MCF 10A (cell line): ENCODE data around the gene SLC8A3. TPM values are rescaled to one million over a fixed set of nuclear protein-coding genes. Genes with fewer than 3 reads are reported as not detected.

Source experiments
- BruUV-seq: library from RNA; stranded (reverse); fragments of 400-500 nt; replicated peaks from 2 replicates; lab custom pipeline; 2021; lab: Mats Ljungman, UMichigan
- CTCF ChIA-PET: fragments of 300-600 bp; sonication (Branson Sonifier 250); formaldehyde crosslinking; extraction: SDS; loops from one replicate; lab custom pipeline; 2021; ENCODE audit warnings: antibody characterized with exemption, inconsistent platforms; lab: Yijun Ruan, JAX
- POLR2A ChIA-PET: fragments of 300-600, 350-650 bp; sonication (Branson Sonifier 250); formaldehyde crosslinking; extraction: SDS; loops from one replicate; lab custom pipeline; 2020; ENCODE audit warnings: antibody characterized with exemption, inconsistent platforms; lab: Yijun Ruan, JAX
- DNase-seq: peaks from one replicate; pipeline ENCODE4 v3.0.0-alpha.2; 2018; ENCODE audit not compliant: unreplicated experiment
- H3K27ac Mint-ChIP-seq: one replicate; pipeline ENCODE4 v1.8.0; 2022; ENCODE audit warnings: mild to moderate bottlenecking, low read depth, mixed read lengths; ENCODE audit not compliant: unreplicated experiment
- H3K27me3 Mint-ChIP-seq: one replicate; pipeline ENCODE4 v1.8.0; 2022; ENCODE audit warnings: mixed read lengths; ENCODE audit not compliant: insufficient read depth, unreplicated experiment
- H3K36me3 Mint-ChIP-seq: one replicate; pipeline ENCODE4 v1.8.0; 2022; ENCODE audit warnings: mild to moderate bottlenecking, moderate library complexity, mixed read lengths; ENCODE audit not compliant: insufficient read depth, unreplicated experiment
- H3K4me1 Mint-ChIP-seq: one replicate; pipeline ENCODE4 v1.8.0; 2022; ENCODE audit warnings: mixed read lengths; ENCODE audit not compliant: insufficient read depth, unreplicated experiment
- H3K4me3 Mint-ChIP-seq: one replicate; pipeline ENCODE4 v1.8.0; 2022; ENCODE audit warnings: mild to moderate bottlenecking, moderate library complexity, mixed read lengths; ENCODE audit not compliant: unreplicated experiment
- H3K9me3 Mint-ChIP-seq: one replicate; pipeline ENCODE4 v1.8.0; 2022; ENCODE audit warnings: mixed read lengths; ENCODE audit not compliant: unreplicated experiment
- CTCF ChIP-seq: fragments of 200-600 bp; IDR thresholded peaks from one replicate; pipeline ENCODE4 v1.8.0; 2022; ENCODE audit warnings: antibody characterized with exemption, mild to moderate bottlenecking; ENCODE audit not compliant: unreplicated experiment
- intact Hi-C: fragments of 100-400 bp; cut with micrococcal nuclease; formaldehyde crosslinking; loops from 2 replicates; pipeline ENCODE4 v1.14.1; 2022
- total RNA-seq: library from RNA; stranded (reverse); gene quantifications from 2 replicates; pipeline ENCODE4 v1.2.3, GENCODE V29; 2022

The SLC8A3 gene
- total RNA-seq, 1 experiment from 2014 or later = not detected

- Mint-ChIP-seq H3K36me3 (no peaks in the 10 kb centered on the region), H3K9me3 (no peaks in the 10 kb centered on the region), H3K27ac (no peak overlapping the region), H3K27me3 (peaks cover 62% of the 10 kb centered on the region), H3K4me3 (no peak overlapping the region), H3K4me1 (no peaks in the 10 kb centered on the region)
- TF ChIP-seq CTCF = no peak
- CTCF ChIA-PET = no interaction called here
- no peak for DNase-seq
- BruUV-seq = no TSS peak
- POLR2A ChIA-PET = no interaction called here
- intact Hi-C loops = no loop called here
These were observed 17.0 kb downstream of the SLC8A3 start for GRCh38 chr14:70171726-70172125.

- intact Hi-C loops = no loop called here
- Mint-ChIP-seq H3K9me3 (no peaks in the 10 kb centered on the region), H3K4me1 (no peaks in the 10 kb centered on the region), H3K27me3 (peaks cover 64% of the 10 kb centered on the region), H3K36me3 (no peaks in the 10 kb centered on the region), H3K4me3 (no peak overlapping the region), H3K27ac (no peak overlapping the region)
- BruUV-seq = no TSS peak
- no peak for DNase-seq
- CTCF ChIA-PET = interaction anchor here (0.6 kb wide), 1 partner anchor 133 kb away, joined by 3 read pairs; no protein-coding TSS in a partner anchor
- TF ChIP-seq CTCF = no peak
- POLR2A ChIA-PET = no interaction called here
These were observed 17.8 kb downstream of the SLC8A3 start for GRCh38 chr14:70170976-70171375.

GRCh38 chr14:70168406-70168805 lies 20.3 kb downstream of the SLC8A3 start:
- Mint-ChIP-seq H3K9me3 (no peaks in the 10 kb centered on the region), H3K4me3 (no peak overlapping the region), H3K27ac (no peak overlapping the region), H3K27me3 (peaks cover 71% of the 10 kb centered on the region), H3K4me1 (no peaks in the 10 kb centered on the region), H3K36me3 (no peaks in the 10 kb centered on the region)
- ChIA-PET POLR2A (interaction anchor here (0.7 kb wide), 1 partner anchor 20 kb away, joined by 3 read pairs; no protein-coding TSS in a partner anchor), CTCF (interaction anchor here (0.9 kb wide), 1 partner anchor 29 kb away, joined by 3 read pairs; no protein-coding TSS in a partner anchor)
- DNase-seq = no peak
- intact Hi-C loops = no loop called here
- TF ChIP-seq CTCF = no peak
- no TSS peak for BruUV-seq

- no peak for DNase-seq
- Mint-ChIP-seq H3K36me3 (no peaks in the 10 kb centered on the region), H3K9me3 (no peaks in the 10 kb centered on the region), H3K27ac (no peak overlapping the region), H3K27me3 (peaks cover 70% of the 10 kb centered on the region), H3K4me1 (no peaks in the 10 kb centered on the region), H3K4me3 (no peak overlapping the region)
- TF ChIP-seq CTCF = no peak
- CTCF ChIA-PET = no interaction called here
- POLR2A ChIA-PET = no interaction called here
- intact Hi-C loops = no loop called here
- no TSS peak for BruUV-seq
These were observed 22.1 kb downstream of the SLC8A3 start for GRCh38 chr14:70166530-70167203.
